Mammary epithelial cell (primary cell): ENCODE measurements around the gene ANKS1B.

ENCODE experiments used
- EZH2 ChIP-seq: IDR thresholded peaks from 2 replicates; pipeline ENCODE4 v1.6.1; 2012; ENCODE audit warnings: low read length, inconsistent platforms, borderline replicate concordance
- TF ChIP-seq, protein P1 (sequence below), 2 donors: IDR thresholded peaks in 1 of 2; conservative IDR thresholded peaks in 1 of 2; 2 replicates each; pipeline ENCODE4 v1.5.1; 2011 to 2012; ENCODE audit warnings: inconsistent platforms in 2 of 2, low read length in 2 of 2, mild to moderate bottlenecking in 2 of 2, control low read depth in 1 of 2, low read depth in 1 of 2; ENCODE audit not compliant: insufficient read depth in 1 of 2; ENCODE audit errors: extremely low read depth in 1 of 2

DNA sequence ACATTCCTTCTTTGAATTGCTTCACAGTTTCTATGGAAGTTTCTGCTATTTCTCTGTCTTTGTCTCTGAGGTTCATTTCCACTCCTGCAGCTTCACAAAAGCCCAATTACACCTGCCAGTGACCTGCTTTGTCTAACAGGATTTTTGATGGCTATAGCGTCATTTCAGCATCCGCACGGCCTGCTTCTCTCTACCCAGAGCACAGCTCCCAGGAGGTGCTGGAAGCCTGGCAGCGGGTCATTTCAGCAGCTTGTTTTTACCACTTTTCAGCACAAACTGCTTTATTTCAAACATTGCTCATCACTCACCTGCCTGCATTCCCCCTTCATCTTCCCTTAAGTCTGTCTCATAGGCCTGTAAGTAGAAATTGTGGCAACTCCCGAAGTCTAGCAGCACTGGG is 771.7 kb downstream of the ANKS1B start:
- TF ChIP-seq, protein P1, sequence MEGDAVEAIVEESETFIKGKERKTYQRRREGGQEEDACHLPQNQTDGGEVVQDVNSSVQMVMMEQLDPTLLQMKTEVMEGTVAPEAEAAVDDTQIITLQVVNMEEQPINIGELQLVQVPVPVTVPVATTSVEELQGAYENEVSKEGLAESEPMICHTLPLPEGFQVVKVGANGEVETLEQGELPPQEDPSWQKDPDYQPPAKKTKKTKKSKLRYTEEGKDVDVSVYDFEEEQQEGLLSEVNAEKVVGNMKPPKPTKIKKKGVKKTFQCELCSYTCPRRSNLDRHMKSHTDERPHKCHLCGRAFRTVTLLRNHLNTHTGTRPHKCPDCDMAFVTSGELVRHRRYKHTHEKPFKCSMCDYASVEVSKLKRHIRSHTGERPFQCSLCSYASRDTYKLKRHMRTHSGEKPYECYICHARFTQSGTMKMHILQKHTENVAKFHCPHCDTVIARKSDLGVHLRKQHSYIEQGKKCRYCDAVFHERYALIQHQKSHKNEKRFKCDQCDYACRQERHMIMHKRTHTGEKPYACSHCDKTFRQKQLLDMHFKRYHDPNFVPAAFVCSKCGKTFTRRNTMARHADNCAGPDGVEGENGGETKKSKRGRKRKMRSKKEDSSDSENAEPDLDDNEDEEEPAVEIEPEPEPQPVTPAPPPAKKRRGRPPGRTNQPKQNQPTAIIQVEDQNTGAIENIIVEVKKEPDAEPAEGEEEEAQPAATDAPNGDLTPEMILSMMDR (conservative IDR thresholded peaks at IDR 0.05 in 1 of 2, IDR thresholded peaks at IDR 0.05 in 1 of 2; ENCODE audit: extremely low read depth in 1 of 2, insufficient read depth in 1 of 2, low read depth in 1 of 2, low read length in 2 of 2), result no peak
- no peak for TF ChIP-seq EZH2
